ENCODE measurements around the gene CNBP.
A peak's percentile ranks its signal among the peaks of the same experiment; 100 is the strongest.

DNA sequence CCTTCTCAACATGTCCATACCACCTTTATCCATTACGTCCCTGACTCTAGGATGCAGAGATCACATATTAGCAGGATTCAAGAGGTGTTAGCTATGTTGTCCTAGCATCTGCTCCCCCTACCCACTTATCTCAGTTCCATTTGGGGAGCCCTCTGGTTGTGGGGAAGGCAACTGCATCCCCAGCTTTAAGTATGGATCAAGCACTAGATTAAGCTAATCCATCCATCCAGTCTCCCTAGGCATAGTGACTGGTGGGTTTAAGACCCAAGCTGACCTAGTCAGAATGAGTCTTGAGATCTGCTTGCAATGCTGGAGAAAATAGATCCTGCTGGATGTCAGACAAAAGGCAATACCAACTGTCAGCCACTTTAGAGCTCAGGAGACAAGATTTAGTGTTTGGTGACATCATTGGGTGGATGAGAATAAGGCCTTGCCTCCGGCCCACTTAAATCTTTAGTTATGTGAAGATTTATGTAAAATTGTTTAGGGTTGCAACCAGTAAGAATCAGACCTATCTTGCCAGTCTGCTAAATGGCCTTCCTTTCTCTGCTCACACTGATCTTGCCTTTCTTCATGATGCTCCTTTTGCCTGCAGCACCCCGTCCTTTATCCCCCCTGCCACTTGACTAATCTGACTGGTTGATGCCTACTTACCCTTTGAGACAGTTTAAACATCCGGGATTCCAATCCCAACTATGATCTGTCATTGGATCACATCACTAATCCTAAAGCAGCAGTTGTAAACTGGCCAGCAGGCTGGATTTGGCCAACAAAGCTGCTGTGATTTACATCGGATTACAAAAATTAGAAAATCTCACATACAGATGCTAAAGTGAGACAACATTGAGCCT, 20.7 kb downstream of the CNBP start:
- TF ChIP-seq, protein P1, sequence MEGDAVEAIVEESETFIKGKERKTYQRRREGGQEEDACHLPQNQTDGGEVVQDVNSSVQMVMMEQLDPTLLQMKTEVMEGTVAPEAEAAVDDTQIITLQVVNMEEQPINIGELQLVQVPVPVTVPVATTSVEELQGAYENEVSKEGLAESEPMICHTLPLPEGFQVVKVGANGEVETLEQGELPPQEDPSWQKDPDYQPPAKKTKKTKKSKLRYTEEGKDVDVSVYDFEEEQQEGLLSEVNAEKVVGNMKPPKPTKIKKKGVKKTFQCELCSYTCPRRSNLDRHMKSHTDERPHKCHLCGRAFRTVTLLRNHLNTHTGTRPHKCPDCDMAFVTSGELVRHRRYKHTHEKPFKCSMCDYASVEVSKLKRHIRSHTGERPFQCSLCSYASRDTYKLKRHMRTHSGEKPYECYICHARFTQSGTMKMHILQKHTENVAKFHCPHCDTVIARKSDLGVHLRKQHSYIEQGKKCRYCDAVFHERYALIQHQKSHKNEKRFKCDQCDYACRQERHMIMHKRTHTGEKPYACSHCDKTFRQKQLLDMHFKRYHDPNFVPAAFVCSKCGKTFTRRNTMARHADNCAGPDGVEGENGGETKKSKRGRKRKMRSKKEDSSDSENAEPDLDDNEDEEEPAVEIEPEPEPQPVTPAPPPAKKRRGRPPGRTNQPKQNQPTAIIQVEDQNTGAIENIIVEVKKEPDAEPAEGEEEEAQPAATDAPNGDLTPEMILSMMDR (IDR thresholded peaks at IDR 0.05): peak in 1 of 5 experiments; percentile 8
- TF ChIP-seq POLR2A (IDR thresholded peaks at IDR 0.05): no peak
- TF ChIP-seq EP300 (IDR thresholded peaks at IDR 0.05; ENCODE audit: low read depth): no peak

Measured in transverse colon (tissue), 3 donors.